ENCODE data around the gene CLCN4.

Gene CLCN4

DNA sequence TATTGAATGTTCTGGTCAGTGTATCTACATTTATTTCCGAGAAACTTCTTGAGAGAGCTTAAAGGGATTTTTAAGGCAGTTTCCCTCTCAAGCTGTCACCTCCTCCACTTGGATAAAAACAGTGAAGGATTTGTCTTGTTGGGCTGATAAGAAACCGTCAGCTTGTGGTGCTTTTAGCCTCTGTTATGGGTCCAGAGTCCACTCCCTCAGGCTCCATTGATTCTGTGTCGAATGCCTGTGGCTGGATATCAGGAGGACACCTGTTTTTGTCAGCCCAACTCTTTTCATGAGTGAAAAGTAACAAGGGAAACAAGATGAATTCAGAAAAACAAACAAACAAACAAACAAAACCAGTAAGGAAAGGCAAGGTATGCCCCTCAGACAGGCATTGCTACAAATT is 12.4 kb downstream of the CLCN4 start:
- no peak for DNase-seq

DNA sequence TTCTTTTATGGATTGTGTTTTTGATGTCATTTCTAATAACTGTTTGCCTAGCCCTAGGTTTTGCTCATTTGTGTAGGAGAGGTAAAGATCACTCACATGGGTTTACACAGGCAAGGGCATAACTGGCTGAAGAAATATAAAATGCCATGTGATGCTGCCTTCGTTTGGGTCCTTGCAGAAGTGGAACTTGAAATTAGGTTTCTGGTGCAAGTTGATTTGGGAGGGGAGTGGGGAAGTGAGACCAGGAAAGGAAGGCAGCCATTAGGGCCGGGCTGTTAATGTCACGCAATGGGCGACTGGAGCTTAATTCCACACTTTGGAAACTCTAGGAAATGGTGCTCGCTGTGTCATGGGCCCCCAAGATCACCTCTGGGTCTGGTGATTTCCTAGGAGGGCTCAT is 14.5 kb downstream of the CLCN4 start:
- DNase-seq, result no peak

DNA sequence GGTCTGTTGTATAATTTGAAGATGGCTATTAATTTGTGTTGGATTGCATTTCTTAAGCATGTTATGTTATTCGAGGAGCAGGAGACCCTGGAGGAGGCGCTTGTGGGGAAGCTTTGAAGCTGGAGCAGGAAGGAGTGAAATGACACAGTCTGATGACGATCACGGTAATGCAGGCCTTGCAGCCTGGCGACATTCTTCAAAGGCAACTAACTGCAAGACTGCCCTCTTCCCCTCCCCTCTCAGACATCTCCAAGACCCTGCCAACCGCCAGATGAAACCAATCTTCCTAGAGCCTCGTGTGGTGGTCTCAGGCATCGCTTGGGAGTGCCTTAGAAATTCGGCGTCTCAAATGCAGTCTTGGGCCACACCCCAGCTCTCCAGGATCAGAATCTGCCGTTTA is 16.1 kb downstream of the CLCN4 start:
- DNase-seq, result no peak

DNA sequence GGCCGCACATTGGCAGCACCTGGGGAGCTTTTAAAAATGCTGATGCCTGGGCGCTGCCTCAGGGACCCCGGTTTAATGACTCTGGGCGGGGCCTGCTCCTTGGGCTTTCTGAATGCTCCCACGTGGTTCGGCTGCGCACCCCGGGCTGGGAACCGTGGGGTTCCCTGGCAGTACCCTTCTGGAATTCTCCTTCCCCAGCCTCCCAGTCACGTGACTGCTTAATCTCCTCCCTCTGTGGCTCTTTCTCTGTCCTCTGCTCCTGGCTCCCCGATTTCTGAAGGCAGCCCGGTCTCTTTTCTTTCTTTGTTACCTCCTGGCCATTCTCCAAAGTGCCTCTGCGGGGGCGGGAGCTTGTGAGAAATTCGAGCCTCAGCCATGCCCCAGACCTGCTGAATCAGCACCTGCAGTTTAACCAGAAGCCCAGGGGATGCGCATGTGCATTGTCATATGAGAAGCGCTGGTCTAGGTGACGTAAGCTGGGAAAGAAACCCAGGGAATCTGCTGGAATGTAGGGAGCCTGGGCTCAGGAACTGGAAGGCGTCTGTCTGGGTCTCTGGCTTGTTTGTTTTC is 16.6 kb downstream of the CLCN4 start:
- DNase-seq, result no peak

DNA sequence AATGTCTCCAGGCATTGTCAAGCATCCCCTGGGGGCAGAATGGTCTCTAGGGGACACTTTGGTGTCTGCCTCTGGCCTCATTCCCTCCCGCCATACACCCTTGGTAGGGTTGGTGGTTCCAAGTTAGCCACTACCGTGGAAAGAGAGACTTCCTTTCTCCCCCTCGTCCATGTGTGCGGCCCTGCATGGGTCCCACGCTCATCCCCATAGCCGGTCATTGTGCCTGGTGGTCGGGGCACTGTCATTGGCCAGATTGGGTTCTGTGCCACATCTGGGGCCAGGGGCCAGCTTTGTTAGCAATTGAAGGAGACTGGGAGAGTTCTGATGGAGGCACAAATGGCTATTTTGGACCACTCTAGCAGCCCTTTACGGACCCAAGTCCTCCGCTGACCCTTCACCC is 17.3 kb downstream of the CLCN4 start:
- no peak for DNase-seq

DNA sequence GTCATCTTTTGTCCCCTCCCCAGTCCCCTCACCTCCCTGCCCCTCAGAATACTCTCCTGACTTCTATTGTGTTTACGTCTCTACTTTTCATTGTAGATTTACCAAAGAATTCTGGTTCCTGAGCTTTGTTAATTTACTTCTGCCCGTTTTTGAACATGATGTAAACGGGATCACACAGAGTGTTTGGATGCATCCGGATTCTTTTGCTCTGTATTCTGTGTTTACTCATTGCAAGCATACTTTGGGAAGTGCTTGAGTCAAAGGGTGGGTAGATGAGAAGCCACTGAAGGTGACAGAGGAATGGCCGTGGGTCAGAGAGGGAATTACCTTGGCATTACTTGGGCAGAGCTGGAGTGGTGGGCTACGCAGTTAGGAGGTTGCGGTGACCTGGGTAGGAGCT is 18.0 kb downstream of the CLCN4 start:
- DNase-seq, result no peak

DNA sequence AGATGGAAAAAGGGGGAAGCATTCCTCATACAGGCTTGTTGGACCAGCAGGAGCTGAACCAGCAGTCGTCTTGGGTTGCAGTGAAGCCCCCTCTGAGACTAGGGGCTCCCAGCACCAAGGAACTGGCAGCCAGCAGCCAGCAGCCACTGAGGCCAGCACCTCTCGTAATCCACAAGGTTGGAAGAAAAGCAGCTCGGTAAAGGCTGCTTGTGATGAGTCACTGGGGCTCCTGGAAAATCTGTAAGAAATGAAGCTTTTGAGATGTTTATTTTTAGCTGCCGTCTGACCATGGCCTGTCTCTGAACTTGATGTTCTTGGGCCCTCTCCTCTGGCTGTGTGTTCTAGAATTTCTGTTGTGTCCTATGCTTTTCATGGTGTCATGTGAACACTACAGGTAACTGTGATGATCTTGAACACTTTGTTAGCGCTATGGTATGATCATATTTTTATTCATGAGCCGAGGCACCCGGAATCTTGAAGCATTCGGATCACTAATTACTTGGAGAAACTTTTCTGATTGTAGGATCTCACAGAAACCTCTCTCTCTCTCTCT is 18.6 kb downstream of the CLCN4 start:
- no peak for DNase-seq

DNA sequence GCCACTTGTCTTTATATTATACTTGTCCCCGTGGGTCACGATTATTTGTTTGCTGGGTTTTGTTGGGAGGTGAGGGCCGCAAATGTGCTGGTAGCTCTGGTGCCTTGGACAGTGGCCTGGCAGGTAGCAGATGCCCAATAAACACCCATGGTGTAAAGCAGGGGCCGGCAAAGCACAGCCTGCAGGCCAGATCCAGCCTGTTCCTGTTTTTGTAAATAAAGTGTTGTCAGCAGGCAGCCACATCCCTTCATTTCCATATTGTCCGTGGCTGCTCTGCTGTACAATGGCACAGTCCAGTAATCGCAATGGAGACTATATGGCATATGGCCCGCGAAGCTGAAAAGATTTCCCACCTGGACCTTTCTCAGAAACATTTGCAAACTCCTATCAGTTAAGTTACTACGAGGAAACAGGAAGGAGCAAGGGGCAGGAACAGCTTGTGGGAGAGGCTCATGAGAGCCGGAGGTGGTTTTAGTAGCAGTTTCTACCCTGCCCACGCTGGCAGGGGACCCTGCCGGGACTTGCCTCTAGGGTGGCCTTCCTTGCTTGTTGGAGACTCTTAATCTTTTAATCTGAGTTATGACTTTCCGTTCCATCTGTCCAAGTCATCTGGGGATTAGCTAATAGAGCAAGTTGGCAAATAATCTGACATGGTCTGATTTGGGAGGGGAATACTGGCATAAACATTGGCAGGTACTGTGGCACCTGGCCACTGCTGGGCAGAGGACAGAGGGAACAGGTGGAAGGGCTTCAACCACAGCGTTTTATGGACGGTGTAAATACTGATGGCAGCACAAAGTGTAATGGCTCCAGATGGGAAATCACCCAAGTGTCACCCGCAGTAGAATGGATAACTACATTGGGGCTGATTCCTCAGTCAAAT is 19.6 kb downstream of the CLCN4 start:
- no peak for DNase-seq

DNA sequence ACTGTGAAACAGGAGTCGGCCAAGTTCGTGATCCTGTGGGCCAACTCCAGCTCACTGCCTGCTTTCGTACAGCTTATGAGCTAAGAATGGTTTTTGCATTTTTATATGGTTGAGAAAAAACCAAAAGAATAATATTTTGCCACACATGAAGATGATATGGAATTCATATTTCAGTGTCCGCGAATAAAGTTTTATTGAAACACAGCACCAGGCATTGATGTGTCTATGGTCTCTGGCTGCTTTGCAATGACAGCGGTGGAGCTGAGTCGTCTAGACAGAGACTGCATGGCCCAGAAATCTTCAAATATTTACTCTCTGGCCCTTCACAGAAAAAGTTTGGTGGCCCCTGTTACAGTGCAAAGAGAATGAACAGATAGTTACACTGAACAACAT is 20.2 kb downstream of the CLCN4 start:
- DNase-seq, result no peak

DNA sequence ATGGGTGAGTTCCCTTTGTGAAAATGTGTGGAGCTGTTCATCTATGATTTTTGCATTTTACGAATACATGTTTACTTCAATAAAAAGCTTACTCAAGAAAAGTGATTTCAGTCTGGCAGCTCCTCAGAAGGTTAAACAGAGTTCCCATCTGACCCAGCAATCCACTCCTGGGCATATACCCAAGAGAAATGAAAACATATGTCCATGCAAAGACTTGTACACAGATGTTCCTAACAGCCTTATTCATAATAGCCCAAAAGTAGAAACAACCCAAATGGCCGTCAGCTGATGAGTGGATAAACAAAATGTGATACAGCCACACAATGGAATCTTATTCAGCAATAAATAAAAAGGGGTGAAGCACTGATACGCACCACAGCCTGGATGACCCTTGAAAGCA is 20.8 kb downstream of the CLCN4 start:
- DNase-seq, result no peak

DNA sequence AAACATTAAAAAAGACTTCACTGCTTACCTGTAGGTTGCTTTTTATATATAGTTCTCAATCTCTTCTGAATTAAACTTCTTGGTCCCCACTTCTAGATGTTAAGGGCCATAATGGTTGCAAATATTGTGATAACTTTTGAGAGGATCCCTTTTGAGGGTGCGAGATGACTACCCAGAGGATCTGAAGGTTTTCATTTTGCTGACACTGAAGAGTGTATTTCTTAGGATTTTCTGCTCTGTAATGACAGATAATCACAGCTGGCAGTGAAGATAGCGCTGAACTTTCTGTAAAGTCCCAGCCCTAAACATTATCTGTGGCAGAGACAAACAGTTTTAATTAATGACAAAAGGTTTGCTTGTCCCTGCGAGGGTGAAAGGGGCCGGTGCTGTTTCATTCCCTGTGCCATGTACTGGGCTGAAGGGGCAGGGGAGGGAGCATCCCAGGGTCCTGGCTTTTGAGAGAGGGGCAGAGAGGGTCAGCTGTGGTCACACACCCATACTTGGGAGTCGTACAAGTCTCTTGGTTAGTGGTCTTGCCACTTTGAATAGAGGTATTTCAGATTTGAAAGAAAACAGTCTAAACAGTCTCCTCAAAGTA is 22.2 kb downstream of the CLCN4 start:
- DNase-seq, result no peak

DNA sequence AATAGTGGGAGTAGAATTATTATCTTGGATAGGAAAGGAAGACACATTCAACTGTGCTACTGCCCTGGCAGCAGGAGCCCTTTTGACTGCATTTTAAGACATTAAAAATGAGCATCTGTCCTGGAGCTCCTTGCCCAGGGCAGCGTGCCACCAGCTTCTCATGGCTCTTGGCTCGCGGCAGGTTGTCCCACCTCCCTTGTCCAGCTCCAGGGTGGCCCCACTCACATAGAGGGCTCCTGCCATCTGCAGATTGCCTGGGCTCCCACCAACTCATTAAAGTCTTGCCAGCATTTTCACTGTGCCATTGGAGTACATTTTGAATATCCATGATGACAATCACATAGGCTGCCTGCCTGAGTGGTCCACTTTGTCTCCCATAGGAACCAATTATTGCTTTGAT is 27.0 kb downstream of the CLCN4 start:
- DNase-seq, result no peak

DNA sequence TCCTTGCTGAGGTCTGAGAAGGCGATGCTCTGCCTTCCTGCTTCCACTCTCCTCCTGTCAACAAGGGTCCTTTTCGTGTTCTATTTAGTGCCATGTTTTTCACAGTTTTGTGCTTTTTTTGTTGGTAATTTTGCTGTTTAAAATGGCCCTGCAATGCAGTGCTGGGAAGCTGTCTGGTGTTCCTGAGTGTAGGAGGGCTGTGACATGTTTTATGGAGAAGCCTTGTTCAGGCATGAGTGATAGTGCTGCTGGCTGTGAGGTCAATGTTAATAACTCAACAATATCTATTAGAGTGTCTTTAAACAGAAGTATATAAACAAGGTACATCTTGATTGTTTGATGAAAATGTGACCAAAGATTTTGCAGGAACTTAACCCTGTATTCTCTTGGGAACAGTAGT is 27.6 kb downstream of the CLCN4 start:
- DNase-seq, result no peak

DNA sequence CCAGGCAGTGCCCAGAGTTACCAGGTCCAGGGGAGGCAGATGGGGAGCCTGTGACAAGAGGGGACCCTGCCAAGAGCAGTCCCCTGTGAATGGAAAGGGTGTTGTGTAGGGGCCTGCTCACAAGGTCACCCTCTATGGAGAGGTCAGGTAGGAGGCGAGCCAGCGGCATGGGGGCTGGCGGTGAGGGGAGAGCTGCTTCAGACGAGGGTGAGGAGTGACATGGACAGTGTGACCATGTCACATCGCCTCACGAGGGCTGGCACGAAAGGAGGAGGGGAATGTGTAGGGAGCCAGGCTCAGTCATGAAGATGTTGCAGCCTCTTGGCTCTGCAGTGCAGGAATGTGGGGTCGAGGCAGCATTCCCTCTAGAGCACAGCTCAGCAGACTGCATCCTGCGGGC is 29.6 kb downstream of the CLCN4 start:
- DNase-seq, result no peak

DNA sequence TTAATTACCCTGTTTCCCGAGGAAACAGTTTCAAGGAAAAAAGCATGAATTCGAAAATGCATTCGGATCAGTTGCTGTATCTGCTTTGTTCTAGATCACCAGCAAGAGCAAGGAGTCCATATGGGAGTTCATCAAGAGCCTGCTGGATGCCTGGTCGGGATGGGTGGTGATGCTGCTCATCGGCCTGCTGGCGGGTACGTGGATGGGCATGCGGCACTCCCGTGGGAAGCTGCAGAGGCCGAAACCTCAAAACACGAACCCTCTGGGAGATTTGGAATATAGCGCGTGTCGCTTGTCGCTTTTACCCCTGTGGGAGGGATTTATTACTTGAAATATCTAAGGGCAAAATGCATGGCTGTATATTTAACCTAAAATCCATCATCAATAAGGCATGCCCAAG is 30.6 kb downstream of the CLCN4 start:
- DNase-seq, result no peak

DNA sequence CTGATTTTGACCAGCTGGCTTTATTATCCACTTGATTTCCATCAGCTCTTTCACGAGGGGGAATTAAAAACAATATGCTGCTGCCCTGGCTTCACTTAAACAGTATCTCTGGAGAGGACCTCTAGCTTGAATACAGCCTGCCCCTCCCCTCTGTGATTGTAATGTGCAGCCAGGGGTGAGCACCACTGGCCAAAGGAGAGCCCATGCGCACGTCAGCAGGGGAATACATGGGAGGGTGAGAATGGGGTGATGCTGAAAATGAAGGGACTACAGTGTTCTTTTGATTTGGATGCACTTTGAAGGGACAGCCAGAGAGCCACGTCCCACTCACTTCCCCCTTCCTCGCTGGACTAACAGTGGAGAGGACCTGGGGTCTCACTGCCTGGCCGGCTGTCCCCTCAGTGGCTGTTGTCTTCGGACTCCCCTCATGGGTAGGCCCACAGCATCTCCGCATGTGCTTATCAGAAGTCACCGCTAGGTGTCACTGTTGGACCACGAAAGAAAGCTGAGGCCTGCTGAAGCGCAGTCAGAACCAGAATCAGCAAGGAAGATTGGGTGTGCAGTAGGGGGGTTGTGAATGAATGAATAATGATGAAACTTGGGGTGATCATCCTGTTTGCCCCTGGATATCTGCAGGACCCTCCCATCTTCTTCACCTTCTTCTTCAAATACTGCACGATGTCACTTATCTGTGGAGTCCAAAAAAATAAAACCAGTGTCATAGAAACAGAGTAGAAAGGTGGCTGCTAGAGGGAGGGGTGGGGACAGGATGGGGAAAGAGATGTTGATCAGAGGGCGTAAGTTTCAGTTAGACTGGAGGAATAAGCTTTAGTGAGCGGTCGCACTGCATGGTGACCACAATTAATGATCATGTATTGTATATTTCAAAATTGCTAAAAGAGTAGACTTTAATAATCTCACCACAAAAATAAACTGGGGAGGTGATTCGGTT is 32.8 kb downstream of the CLCN4 start:
- peak; percentile 71 for DNase-seq

DNA sequence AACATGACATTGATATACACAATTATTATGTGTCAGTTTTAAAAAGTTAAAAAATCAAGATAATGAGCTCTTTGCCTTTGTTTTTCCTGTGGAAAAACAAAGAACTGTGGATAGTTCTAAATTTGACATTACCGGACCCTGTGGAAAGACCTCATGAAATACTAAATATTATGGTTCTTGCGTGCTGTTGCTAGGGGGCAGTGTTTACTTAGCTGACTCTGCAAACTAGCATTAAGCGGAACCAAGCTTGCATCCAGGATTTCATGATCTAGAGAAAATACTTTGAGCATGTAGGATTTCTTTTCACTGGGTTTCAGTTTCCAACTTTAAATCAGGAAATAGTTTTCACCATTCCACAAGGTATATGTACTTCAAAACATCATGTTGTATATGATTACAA is 33.6 kb downstream of the CLCN4 start:
- peak; percentile 9 for DNase-seq

DNA sequence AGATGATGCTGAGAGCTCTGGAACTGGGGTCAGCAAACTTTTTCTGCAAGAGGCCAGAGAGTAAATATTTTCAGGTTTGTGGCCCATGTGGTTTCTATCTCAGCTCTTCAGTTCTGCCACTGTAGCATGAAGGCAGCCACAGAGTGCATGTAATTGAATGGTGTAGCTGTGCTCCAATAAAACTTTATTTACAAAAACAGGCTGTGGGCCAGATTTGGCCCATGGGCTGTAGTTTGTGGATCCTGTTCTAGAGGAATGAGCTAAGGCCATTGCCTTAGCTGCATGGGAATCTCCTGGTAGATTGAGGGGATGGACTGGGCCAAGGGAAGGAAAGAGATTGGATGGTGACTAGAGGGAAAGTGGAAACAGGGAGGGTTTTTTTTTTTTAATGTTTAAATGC is 36.8 kb downstream of the CLCN4 start:
- no peak for DNase-seq

DNA sequence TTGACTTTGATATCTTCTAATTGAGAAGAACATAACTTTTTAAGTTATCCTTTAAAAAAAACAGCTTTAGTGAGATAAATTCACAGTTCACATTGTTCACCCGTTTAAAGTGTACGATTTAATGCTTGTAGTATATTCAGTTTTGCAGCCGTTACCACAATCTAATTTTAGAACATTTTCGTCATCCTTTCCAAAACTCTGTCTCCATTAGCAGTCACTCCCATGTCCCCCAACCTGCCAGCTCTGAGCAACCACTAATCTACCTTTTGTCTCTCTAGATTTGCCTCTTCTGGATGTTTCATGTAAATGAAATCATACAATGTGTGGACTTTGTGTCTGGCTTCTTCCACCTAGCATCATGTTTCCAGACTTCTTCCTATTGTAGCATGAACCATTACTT is 38.6 kb downstream of the CLCN4 start:
- DNase-seq, result no peak

DNA sequence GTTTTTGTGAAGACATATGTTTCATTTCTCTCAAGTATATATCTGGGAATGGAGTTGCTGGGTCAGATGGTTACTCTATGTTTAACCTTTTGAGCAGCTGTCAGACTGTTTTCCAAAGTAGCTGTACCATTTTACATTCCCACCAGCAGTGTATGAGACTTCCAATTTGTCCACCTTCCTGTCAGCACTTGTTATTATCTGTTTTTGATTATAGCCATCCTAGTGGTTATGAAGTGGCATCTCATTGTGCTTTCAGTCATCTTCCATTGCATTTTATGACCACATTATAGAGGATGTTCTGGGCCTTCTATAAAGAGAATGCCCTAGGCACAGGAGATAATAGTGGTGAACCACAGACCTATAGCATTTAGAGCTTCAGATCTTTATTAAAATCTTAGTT is 39.2 kb downstream of the CLCN4 start:
- no peak for DNase-seq

DNA sequence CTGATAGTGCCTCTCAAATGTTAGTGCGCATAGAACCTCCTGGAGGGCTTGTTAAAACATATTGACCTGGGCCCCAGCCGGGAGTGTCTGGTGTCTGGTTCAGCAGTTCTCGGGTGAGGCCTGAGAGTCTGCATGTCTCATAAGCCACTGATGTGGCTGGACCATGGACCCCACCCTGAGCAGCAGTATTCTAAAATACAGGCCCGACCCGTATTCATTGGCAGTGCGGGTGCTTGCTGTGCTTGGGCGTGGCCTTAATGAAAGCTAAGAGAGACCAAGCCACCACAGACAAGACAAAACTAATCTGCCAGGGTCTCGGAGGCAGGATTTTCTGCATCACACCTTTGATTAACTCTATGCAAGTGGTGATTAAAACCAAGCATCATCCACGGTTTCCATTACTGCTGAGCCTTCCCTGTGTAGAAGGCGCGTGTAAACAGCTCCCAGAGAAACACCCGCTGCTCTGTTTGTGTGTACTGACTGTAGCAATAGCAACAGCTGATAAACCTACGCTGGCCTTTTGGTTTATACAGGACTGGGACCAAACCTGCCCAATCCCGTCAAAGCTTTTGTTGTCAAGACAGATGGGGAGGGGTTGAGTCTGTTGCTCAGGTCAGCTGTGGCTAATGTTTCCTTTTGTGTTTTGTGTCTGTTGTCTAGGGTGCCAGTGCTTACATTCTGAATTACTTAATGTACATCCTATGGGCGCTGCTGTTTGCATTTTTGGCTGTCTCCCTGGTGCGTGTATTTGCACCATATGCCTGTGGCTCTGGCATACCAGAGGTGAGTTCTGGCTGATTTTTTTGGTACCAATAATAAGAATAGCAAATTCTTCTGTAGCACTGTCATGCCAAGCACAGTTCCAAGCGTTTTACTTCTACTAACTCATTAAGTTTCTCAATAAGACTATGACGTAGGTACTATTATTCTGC is 40.8 kb downstream of the CLCN4 start:
- DNase-seq, result no peak

DNA sequence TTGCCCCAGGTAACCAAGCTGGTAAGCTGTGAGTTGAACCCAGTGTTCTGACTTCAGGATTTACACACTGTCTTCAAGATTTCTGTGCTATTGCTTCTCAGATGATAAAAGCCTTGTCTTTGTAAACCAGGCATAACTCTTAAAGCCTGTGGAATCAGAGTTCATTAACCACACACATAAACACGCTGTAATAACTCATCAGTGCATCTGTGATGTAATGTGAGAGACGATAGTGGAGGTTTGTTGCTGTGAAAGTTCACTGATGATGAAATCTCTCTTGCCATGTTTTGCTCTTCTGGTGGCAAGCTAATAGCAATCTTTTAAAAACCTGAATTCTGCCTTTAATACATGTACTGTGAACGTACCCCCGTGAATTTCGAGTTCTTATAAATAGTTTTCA is 41.5 kb downstream of the CLCN4 start:
- no peak for DNase-seq
